PC-9 (cell line): ENCODE data around the gene PRDM15.

Experiments
- CTCF ChIP-seq: fragments of 200-600 bp; sonication (generic); conservative IDR thresholded peaks from 2 replicates; pipeline ENCODE4 v1.6.1; 2017; ENCODE audit warnings: mixed run types, antibody characterized with exemption, mild to moderate bottlenecking, moderate library complexity
- EZH2 ChIP-seq: fragments of 200-600 bp; sonication (generic); IDR thresholded peaks from 2 replicates; pipeline ENCODE4 v1.8.0; 2017; ENCODE audit warnings: antibody characterized with exemption, low read depth

GRCh38 chr21:41839387-41840000 lies 39.6 kb downstream of the PRDM15 start:
- no peak for TF ChIP-seq CTCF
- no peak for TF ChIP-seq EZH2
